WTC11 (cell line): ENCODE data around the gene MEGF6. TPM values are rescaled to one million over a fixed set of nuclear protein-coding genes. Genes with fewer than 3 reads are reported as not detected.

Experiments used
- ATAC-seq: fragments of 200-7000 bp; cut with Tn5 transposase; 2 replicates; pipeline ENCODE4 v1.10.0; 2021; ENCODE audit warnings: mild to moderate bottlenecking, moderate library complexity
- CTCF ChIA-PET: fragments of 300-600 bp; sonication (Branson Sonifier 250); formaldehyde crosslinking; loops from one replicate; lab custom pipeline; 2021; ENCODE audit warnings: antibody characterized with exemption; lab: Charles Lee
- POLR2A ChIA-PET: fragments of 350-600 bp; sonication (Branson Sonifier 250); formaldehyde crosslinking; loops from one replicate; lab custom pipeline; 2021; ENCODE audit warnings: antibody characterized with exemption; lab: Charles Lee
- DNase-seq: peaks from one replicate; pipeline ENCODE4 v3.0.0; 2021; ENCODE audit warnings: low spot score
- H3K27ac Mint-ChIP-seq: 2 replicates; pipeline ENCODE4 v1.8.0; 2021; ENCODE audit warnings: mixed read lengths
- H3K27me3 Mint-ChIP-seq: 2 replicates; pipeline ENCODE4 v1.8.0; 2021; ENCODE audit warnings: low read depth, mild to moderate bottlenecking, moderate library complexity, mixed read lengths
- H3K36me3 Mint-ChIP-seq: 2 replicates; pipeline ENCODE4 v1.8.0; 2021; ENCODE audit warnings: mixed read lengths
- H3K4me1 Mint-ChIP-seq: 2 replicates; pipeline ENCODE4 v1.8.0; 2022; ENCODE audit warnings: mixed read lengths
- H3K4me3 Mint-ChIP-seq: 2 replicates; pipeline ENCODE4 v1.8.0; 2021; ENCODE audit warnings: mild to moderate bottlenecking, moderate library complexity, mixed read lengths
- H3K9me3 Mint-ChIP-seq: 2 replicates; pipeline ENCODE4 v1.8.0; 2021; ENCODE audit warnings: mixed read lengths
- CREM ChIP-seq: sonication (generic); formaldehyde crosslinking; IDR thresholded peaks from 2 replicates; pipeline ENCODE4 v1.8.1; 2022; ENCODE audit warnings: mild to moderate bottlenecking, missing genetic modification reagents, moderate library complexity
- EMX1 ChIP-seq: fragments of 250-450 bp; sonication (Bioruptor Pico); IDR thresholded peaks from 2 replicates; pipeline ENCODE4 v1.8.0; 2021; ENCODE audit warnings: mild to moderate bottlenecking
- ETV6 ChIP-seq: sonication (generic); formaldehyde crosslinking; IDR thresholded peaks from 2 replicates; pipeline ENCODE4 v1.8.1; 2022; ENCODE audit warnings: mild to moderate bottlenecking, missing genetic modification reagents
- NFATC4 ChIP-seq: fragments of 250-450 bp; sonication (Bioruptor Pico); IDR thresholded peaks from 2 replicates; pipeline ENCODE4 v1.9.0; 2021; ENCODE audit warnings: mild to moderate bottlenecking
- PRRX2 ChIP-seq: fragments of 250-450 bp; sonication (Bioruptor Pico); IDR thresholded peaks from 2 replicates; pipeline ENCODE4 v1.8.0; 2021; ENCODE audit warnings: mild to moderate bottlenecking
- SMAD3 ChIP-seq: sonication (generic); formaldehyde crosslinking; IDR thresholded peaks from 2 replicates; pipeline ENCODE4 v1.8.0; 2022; ENCODE audit warnings: missing genetic modification reagents, mild to moderate bottlenecking, borderline replicate concordance
- SP1 ChIP-seq: sonication (generic); formaldehyde crosslinking; conservative IDR thresholded peaks from 2 replicates; pipeline ENCODE4 v1.8.1; 2022; ENCODE audit warnings: missing genetic modification reagents
- ZNF423 ChIP-seq: fragments of 250-450 bp; sonication (Bioruptor Pico); IDR thresholded peaks from 2 replicates; pipeline ENCODE4 v2.1.2; 2022; ENCODE audit warnings: mild to moderate bottlenecking, moderate library complexity
- total RNA-seq: library from RNA; stranded (reverse); gene quantifications from 3 replicates; pipeline ENCODE4 v1.2.3, GENCODE V29; 2021
- TF ChIP-seq, protein P1 (sequence below): sonication (generic); formaldehyde crosslinking; conservative IDR thresholded peaks from 2 replicates; pipeline ENCODE4 v1.8.1; 2022; ENCODE audit warnings: mild to moderate bottlenecking, missing genetic modification reagents
- TF ChIP-seq, protein P2 (sequence below): fragments of 250-450 bp; sonication (Bioruptor Pico); IDR thresholded peaks from 2 replicates; pipeline ENCODE4 v1.9.0; 2021; ENCODE audit warnings: mild to moderate bottlenecking
- TF ChIP-seq, protein P3 (sequence below): sonication (generic); formaldehyde crosslinking; IDR thresholded peaks from 2 replicates; pipeline ENCODE4 v1.8.0; 2022; ENCODE audit warnings: mild to moderate bottlenecking, missing genetic modification reagents
- TF ChIP-seq, protein P4 (sequence below): sonication (generic); formaldehyde crosslinking; IDR thresholded peaks from 2 replicates; pipeline ENCODE4 v1.8.1; 2022; ENCODE audit warnings: mild to moderate bottlenecking, moderate library complexity, missing genetic modification reagents
- TF ChIP-seq, protein P5 (sequence below): fragments of 250-450 bp; sonication (Bioruptor Pico); IDR thresholded peaks from 2 replicates; pipeline ENCODE4 v1.9.0; 2021; ENCODE audit warnings: mild to moderate bottlenecking
- TF ChIP-seq, protein P6 (sequence below): sonication (generic); formaldehyde crosslinking; IDR thresholded peaks from 2 replicates; pipeline ENCODE4 v1.8.1; 2023; ENCODE audit warnings: mild to moderate bottlenecking, missing genetic modification reagents
- TF ChIP-seq, protein P7 (sequence below): sonication (generic); formaldehyde crosslinking; conservative IDR thresholded peaks from 2 replicates; pipeline ENCODE4 v1.8.1; 2023; ENCODE audit warnings: mild to moderate bottlenecking, low read depth, missing genetic modification reagents, moderate library complexity
- TF ChIP-seq, protein P8 (sequence below): fragments of 250-450 bp; sonication (Bioruptor Pico); IDR thresholded peaks from 2 replicates; pipeline ENCODE4 v1.9.0; 2021; ENCODE audit warnings: mild to moderate bottlenecking, borderline replicate concordance

The MEGF6 gene
- total RNA-seq, 1 experiment from 2014 or later = 24.9 TPM

DNA sequence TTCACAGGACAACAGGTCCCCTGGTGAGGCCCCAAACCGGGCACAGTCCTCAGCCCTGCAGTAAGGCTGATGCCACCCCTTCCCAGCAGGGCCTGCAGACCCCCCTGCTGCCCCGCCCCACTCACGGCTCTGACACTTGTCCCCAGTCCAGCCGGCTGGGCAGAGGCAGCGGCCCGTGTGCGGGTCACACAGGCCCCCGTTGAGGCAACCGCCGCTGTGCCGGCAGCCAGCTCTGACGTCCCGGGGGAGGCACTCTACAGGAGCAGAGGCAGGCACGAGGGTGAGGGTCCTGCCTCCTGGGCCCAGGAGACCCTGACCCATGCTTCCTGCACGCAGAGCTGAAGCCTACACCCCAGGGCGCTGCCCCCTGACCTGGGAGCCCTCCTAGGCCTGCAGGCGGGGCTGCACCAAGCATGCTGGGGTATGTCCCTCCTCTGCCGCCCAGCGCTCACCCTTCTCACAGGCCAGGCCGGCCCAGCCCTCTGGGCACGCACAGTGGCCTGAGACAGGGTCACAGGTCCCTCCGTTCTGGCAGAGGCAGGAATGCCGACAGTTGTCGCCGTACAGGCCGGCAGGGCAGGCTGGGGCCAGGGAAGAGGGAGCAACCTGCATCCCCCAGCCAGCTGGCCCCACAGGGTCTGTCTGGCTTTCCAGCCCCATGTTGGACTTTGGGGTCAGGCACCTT lies 112.9 kb downstream of the MEGF6 start:
- ATAC-seq = no peak
- Mint-ChIP-seq H3K9me3 (no peaks in the 10 kb centered on the region), H3K4me3 (no peak overlapping the region)

More for the DNA sequence above, 112.9 kb downstream of the MEGF6 start:
- no peak overlapping the region for H3K27ac Mint-ChIP-seq
- DNase-seq = no peak
- no peaks in the 10 kb centered on the region for H3K4me1 Mint-ChIP-seq
- TF ChIP-seq SMAD3 (no peak), PRRX2 (CRISPR knock-in tag) (no peak), EMX1 (CRISPR knock-in tag) (no peak), ZNF423 (CRISPR knock-in tag) (no peak), CREM (CRISPR knock-in tag) (no peak), NFATC4 (CRISPR knock-in tag) (no peak), SP1 (no peak), ETV6 (CRISPR knock-in tag) (no peak)
- TF ChIP-seq, protein P1, sequence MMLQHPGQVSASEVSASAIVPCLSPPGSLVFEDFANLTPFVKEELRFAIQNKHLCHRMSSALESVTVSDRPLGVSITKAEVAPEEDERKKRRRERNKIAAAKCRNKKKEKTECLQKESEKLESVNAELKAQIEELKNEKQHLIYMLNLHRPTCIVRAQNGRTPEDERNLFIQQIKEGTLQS (CRISPR knock-in tag) = no peak
- TF ChIP-seq, protein P2, sequence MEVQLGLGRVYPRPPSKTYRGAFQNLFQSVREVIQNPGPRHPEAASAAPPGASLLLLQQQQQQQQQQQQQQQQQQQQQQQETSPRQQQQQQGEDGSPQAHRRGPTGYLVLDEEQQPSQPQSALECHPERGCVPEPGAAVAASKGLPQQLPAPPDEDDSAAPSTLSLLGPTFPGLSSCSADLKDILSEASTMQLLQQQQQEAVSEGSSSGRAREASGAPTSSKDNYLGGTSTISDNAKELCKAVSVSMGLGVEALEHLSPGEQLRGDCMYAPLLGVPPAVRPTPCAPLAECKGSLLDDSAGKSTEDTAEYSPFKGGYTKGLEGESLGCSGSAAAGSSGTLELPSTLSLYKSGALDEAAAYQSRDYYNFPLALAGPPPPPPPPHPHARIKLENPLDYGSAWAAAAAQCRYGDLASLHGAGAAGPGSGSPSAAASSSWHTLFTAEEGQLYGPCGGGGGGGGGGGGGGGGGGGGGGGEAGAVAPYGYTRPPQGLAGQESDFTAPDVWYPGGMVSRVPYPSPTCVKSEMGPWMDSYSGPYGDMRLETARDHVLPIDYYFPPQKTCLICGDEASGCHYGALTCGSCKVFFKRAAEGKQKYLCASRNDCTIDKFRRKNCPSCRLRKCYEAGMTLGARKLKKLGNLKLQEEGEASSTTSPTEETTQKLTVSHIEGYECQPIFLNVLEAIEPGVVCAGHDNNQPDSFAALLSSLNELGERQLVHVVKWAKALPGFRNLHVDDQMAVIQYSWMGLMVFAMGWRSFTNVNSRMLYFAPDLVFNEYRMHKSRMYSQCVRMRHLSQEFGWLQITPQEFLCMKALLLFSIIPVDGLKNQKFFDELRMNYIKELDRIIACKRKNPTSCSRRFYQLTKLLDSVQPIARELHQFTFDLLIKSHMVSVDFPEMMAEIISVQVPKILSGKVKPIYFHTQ (CRISPR knock-in tag) = no peak
- TF ChIP-seq, protein P3, sequence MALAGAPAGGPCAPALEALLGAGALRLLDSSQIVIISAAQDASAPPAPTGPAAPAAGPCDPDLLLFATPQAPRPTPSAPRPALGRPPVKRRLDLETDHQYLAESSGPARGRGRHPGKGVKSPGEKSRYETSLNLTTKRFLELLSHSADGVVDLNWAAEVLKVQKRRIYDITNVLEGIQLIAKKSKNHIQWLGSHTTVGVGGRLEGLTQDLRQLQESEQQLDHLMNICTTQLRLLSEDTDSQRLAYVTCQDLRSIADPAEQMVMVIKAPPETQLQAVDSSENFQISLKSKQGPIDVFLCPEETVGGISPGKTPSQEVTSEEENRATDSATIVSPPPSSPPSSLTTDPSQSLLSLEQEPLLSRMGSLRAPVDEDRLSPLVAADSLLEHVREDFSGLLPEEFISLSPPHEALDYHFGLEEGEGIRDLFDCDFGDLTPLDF = no peak
- TF ChIP-seq, protein P4, sequence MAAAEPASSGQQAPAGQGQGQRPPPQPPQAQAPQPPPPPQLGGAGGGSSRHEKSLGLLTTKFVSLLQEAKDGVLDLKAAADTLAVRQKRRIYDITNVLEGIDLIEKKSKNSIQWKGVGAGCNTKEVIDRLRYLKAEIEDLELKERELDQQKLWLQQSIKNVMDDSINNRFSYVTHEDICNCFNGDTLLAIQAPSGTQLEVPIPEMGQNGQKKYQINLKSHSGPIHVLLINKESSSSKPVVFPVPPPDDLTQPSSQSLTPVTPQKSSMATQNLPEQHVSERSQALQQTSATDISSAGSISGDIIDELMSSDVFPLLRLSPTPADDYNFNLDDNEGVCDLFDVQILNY (CRISPR knock-in tag) = no peak
- TF ChIP-seq, protein P5, sequence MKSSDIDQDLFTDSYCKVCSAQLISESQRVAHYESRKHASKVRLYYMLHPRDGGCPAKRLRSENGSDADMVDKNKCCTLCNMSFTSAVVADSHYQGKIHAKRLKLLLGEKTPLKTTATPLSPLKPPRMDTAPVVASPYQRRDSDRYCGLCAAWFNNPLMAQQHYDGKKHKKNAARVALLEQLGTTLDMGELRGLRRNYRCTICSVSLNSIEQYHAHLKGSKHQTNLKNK = no peak
- TF ChIP-seq, protein P6, sequence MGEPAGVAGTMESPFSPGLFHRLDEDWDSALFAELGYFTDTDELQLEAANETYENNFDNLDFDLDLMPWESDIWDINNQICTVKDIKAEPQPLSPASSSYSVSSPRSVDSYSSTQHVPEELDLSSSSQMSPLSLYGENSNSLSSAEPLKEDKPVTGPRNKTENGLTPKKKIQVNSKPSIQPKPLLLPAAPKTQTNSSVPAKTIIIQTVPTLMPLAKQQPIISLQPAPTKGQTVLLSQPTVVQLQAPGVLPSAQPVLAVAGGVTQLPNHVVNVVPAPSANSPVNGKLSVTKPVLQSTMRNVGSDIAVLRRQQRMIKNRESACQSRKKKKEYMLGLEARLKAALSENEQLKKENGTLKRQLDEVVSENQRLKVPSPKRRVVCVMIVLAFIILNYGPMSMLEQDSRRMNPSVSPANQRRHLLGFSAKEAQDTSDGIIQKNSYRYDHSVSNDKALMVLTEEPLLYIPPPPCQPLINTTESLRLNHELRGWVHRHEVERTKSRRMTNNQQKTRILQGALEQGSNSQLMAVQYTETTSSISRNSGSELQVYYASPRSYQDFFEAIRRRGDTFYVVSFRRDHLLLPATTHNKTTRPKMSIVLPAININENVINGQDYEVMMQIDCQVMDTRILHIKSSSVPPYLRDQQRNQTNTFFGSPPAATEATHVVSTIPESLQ (CRISPR knock-in tag) = no peak
- TF ChIP-seq, protein P7, sequence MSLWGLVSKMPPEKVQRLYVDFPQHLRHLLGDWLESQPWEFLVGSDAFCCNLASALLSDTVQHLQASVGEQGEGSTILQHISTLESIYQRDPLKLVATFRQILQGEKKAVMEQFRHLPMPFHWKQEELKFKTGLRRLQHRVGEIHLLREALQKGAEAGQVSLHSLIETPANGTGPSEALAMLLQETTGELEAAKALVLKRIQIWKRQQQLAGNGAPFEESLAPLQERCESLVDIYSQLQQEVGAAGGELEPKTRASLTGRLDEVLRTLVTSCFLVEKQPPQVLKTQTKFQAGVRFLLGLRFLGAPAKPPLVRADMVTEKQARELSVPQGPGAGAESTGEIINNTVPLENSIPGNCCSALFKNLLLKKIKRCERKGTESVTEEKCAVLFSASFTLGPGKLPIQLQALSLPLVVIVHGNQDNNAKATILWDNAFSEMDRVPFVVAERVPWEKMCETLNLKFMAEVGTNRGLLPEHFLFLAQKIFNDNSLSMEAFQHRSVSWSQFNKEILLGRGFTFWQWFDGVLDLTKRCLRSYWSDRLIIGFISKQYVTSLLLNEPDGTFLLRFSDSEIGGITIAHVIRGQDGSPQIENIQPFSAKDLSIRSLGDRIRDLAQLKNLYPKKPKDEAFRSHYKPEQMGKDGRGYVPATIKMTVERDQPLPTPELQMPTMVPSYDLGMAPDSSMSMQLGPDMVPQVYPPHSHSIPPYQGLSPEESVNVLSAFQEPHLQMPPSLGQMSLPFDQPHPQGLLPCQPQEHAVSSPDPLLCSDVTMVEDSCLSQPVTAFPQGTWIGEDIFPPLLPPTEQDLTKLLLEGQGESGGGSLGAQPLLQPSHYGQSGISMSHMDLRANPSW = no peak
- TF ChIP-seq, protein P8, sequence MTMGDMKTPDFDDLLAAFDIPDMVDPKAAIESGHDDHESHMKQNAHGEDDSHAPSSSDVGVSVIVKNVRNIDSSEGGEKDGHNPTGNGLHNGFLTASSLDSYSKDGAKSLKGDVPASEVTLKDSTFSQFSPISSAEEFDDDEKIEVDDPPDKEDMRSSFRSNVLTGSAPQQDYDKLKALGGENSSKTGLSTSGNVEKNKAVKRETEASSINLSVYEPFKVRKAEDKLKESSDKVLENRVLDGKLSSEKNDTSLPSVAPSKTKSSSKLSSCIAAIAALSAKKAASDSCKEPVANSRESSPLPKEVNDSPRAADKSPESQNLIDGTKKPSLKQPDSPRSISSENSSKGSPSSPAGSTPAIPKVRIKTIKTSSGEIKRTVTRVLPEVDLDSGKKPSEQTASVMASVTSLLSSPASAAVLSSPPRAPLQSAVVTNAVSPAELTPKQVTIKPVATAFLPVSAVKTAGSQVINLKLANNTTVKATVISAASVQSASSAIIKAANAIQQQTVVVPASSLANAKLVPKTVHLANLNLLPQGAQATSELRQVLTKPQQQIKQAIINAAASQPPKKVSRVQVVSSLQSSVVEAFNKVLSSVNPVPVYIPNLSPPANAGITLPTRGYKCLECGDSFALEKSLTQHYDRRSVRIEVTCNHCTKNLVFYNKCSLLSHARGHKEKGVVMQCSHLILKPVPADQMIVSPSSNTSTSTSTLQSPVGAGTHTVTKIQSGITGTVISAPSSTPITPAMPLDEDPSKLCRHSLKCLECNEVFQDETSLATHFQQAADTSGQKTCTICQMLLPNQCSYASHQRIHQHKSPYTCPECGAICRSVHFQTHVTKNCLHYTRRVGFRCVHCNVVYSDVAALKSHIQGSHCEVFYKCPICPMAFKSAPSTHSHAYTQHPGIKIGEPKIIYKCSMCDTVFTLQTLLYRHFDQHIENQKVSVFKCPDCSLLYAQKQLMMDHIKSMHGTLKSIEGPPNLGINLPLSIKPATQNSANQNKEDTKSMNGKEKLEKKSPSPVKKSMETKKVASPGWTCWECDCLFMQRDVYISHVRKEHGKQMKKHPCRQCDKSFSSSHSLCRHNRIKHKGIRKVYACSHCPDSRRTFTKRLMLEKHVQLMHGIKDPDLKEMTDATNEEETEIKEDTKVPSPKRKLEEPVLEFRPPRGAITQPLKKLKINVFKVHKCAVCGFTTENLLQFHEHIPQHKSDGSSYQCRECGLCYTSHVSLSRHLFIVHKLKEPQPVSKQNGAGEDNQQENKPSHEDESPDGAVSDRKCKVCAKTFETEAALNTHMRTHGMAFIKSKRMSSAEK (CRISPR knock-in tag) = no peak
- H3K27me3 Mint-ChIP-seq = no peaks in the 10 kb centered on the region
- POLR2A ChIA-PET = no interaction called here
- no peaks in the 10 kb centered on the region for H3K36me3 Mint-ChIP-seq
- CTCF ChIA-PET = interaction anchor here (1.9 kb wide), 1 partner anchor 20 kb away, joined by 7 read pairs; no protein-coding TSS in a partner anchor
